ENCODE results near the gene GCNT1.
"Not testable (repeated sequence)": the region's sequence is repeated elsewhere in the genome, so short reads cannot be mapped to it uniquely, and the experiment has no call there.

Gene GCNT1

DNA sequence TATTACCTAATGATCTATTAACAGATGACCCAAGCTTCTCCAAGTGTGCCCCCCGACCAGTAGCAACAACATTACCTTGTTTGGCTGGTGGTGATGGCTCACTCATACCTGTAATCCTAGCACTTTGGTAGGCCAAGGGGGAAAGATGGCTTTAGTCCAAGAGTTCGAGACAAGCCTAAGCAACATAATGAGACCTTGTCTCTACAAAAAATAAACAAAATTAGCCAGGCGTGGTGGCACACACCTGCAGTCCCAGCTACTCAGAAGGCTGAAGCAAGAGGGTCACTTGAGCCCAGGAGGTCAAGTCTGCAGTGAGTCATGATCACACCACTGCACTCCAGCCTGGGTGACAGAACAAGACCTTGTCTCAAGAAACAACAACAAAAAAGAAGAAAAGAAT, 62.9 kb downstream of the GCNT1 start:
- Histone ChIP-seq H2BK12ac (ENCODE audit: low read length in 2 of 2) (no peak overlapping the region), H3K27ac (ENCODE audit: low read length, poor library complexity, severe bottlenecking) (no peak overlapping the region), H3K4ac (ENCODE audit: low read depth in 1 of 2, low read length in 2 of 2) (no peak overlapping the region), H3K27me3 (ENCODE audit: control insufficient read depth in 1 of 2, insufficient read depth in 1 of 2, low read length in 2 of 2) (peaks cover 0 to 59% of the 10 kb centered on the region in 2 experiments), H4K91ac (ENCODE audit: low read length) (no peak overlapping the region), H3K4me3 (ENCODE audit: insufficient read depth in 1 of 2, low read depth in 1 of 2, low read length in 2 of 2) (no peak overlapping the region), H3K4me1 (ENCODE audit: control insufficient read depth, insufficient read depth, low read depth, low read length) (peaks cover 8% of the 10 kb centered on the region), H3K9ac (ENCODE audit: low read length) (no peak overlapping the region), H3K9me3 (ENCODE audit: control insufficient read depth, low read length) (peaks cover 1% of the 10 kb centered on the region), H3K14ac (ENCODE audit: low read length in 2 of 2) (no peak overlapping the region), H2AK5ac (ENCODE audit: low read length, severe bottlenecking) (no peak overlapping the region), H4K8ac (ENCODE audit: low read length) (no peak overlapping the region), H2BK15ac (ENCODE audit: low read depth, poor library complexity, severe bottlenecking) (no peak overlapping the region), H3K79me1 (replicated peaks; ENCODE audit: low read length, poor library complexity, severe bottlenecking) (no peaks in the 10 kb centered on the region), H3K18ac (ENCODE audit: low read depth in 1 of 2, low read length in 2 of 2) (no peak overlapping the region), H2BK5ac (ENCODE audit: low read depth, low read length, poor library complexity, severe bottlenecking) (no peak overlapping the region), H3K36me3 (ENCODE audit: control insufficient read depth in 1 of 2, insufficient read depth in 2 of 2, low read depth in 1 of 2, low read length in 2 of 2) (no peaks in the 10 kb centered on the region), H3K4me2 (ENCODE audit: low read length, poor library complexity, severe bottlenecking) (no peak overlapping the region), H2BK120ac (ENCODE audit: low read depth, low read length) (no peak overlapping the region), H3K23ac (ENCODE audit: low read length in 2 of 2) (no peak overlapping the region), H2AFZ (ENCODE audit: low read depth, low read length) (no peak overlapping the region)
- WGBS = 83% methylated on average over 3 of the region's 3 CpGs
- DNase-seq = no peak

DNA sequence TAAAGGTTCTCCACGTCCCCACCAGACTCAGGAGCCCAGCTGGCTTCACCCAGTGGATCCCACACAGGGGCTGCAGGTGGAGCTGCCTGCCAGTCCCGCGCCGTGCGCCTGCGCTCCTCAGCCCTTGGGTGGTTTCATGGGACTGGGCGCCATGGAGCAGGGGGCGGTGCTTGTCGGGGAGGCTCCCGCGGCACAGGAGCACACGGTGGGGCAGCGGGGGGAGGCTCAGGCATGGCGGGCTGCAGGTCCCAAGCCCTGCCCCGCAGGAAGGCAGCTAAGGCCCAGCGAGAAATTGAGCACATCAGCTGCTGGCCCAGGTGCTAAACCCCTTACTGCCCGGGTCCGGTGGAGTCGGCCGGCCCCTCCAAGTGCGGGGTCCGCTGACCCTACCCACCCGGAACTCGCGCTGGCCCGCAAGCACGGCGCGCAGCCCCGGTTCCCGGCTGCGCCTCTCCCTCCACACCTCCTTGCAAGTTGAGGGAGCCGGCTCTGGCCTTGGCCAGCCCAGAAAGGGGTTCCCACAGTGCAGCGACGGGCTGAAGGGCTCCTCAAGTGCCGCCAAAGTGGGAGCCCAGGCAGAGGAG, 64.7 kb downstream of the GCNT1 start:
- not testable (repeated sequence) for H3K9me3 ChIP-seq (ENCODE audit: control insufficient read depth, low read length); H3K14ac ChIP-seq (ENCODE audit: low read length in 2 of 2); H3K4ac ChIP-seq (ENCODE audit: low read depth in 1 of 2, low read length in 2 of 2); H2BK15ac ChIP-seq (ENCODE audit: low read depth, poor library complexity, severe bottlenecking); H3K27ac ChIP-seq (ENCODE audit: low read length, poor library complexity, severe bottlenecking); H3K79me1 ChIP-seq (replicated peaks; ENCODE audit: low read length, poor library complexity, severe bottlenecking); DNase-seq; H2BK120ac ChIP-seq (ENCODE audit: low read depth, low read length); H3K23ac ChIP-seq (ENCODE audit: low read length in 2 of 2); H2AK5ac ChIP-seq (ENCODE audit: low read length, severe bottlenecking); H4K91ac ChIP-seq (ENCODE audit: low read length); H3K36me3 ChIP-seq (ENCODE audit: control insufficient read depth in 1 of 2, insufficient read depth in 2 of 2, low read depth in 1 of 2, low read length in 2 of 2); H4K8ac ChIP-seq (ENCODE audit: low read length); H3K9ac ChIP-seq (ENCODE audit: low read length); H3K4me1 ChIP-seq (ENCODE audit: control insufficient read depth, insufficient read depth, low read depth, low read length); H2BK12ac ChIP-seq (ENCODE audit: low read length in 2 of 2); H2AFZ ChIP-seq (ENCODE audit: low read depth, low read length); H3K4me2 ChIP-seq (ENCODE audit: low read length, poor library complexity, severe bottlenecking); H2BK5ac ChIP-seq (ENCODE audit: low read depth, low read length, poor library complexity, severe bottlenecking); H3K18ac ChIP-seq (ENCODE audit: low read depth in 1 of 2, low read length in 2 of 2); H3K4me3 ChIP-seq (ENCODE audit: insufficient read depth in 1 of 2, low read depth in 1 of 2, low read length in 2 of 2)
- 92% methylated on average over 33 of the region's 36 CpGs for WGBS
- H3K27me3 ChIP-seq (ENCODE audit: control insufficient read depth in 1 of 2, insufficient read depth in 1 of 2, low read length in 2 of 2) = peaks cover 0 to 55% of the 10 kb centered on the region in 2 experiments

DNA sequence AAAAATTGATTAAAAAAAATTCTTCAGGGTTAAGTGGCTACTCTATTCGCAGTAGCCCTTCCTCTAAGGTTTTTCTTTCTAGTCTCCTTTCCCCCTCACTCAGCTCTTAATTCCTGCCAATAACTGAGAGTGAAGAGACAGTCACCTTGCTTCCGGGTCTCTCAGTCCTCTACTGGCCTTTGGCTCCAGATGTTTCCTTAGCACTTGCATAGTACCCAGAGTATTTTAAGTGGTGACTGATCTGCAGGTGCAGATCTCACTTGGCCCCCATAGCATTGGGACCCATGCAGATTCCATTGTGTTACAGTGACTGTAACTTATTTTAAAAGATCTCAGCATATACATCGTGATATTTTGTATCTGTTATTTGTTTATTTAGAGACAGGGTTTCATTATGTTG, 66.2 kb downstream of the GCNT1 start:
- Histone ChIP-seq H2BK120ac (ENCODE audit: low read depth, low read length) (no peak overlapping the region), H3K14ac (ENCODE audit: low read length in 2 of 2) (no peak overlapping the region), H3K9me3 (ENCODE audit: control insufficient read depth, low read length) (peaks cover 6% of the 10 kb centered on the region), H2BK5ac (ENCODE audit: low read depth, low read length, poor library complexity, severe bottlenecking) (no peak overlapping the region), H3K36me3 (ENCODE audit: control insufficient read depth in 1 of 2, insufficient read depth in 2 of 2, low read depth in 1 of 2, low read length in 2 of 2) (no peaks in the 10 kb centered on the region), H3K4me1 (ENCODE audit: control insufficient read depth, insufficient read depth, low read depth, low read length) (peaks cover 3% of the 10 kb centered on the region), H3K27ac (ENCODE audit: low read length, poor library complexity, severe bottlenecking) (no peak overlapping the region), H2BK12ac (ENCODE audit: low read length in 2 of 2) (no peak overlapping the region), H3K23ac (ENCODE audit: low read length in 2 of 2) (no peak overlapping the region), H3K27me3 (ENCODE audit: control insufficient read depth in 1 of 2, insufficient read depth in 1 of 2, low read length in 2 of 2) (peaks cover 0 to 48% of the 10 kb centered on the region in 2 experiments), H4K91ac (ENCODE audit: low read length) (no peak overlapping the region), H3K4me3 (ENCODE audit: insufficient read depth in 1 of 2, low read depth in 1 of 2, low read length in 2 of 2) (no peak overlapping the region), H4K8ac (ENCODE audit: low read length) (no peak overlapping the region), H3K4ac (ENCODE audit: low read depth in 1 of 2, low read length in 2 of 2) (no peak overlapping the region), H3K18ac (ENCODE audit: low read depth in 1 of 2, low read length in 2 of 2) (no peak overlapping the region), H3K9ac (ENCODE audit: low read length) (no peak overlapping the region), H2AFZ (ENCODE audit: low read depth, low read length) (no peak overlapping the region), H2BK15ac (ENCODE audit: low read depth, poor library complexity, severe bottlenecking) (no peak overlapping the region), H3K4me2 (ENCODE audit: low read length, poor library complexity, severe bottlenecking) (no peak overlapping the region), H2AK5ac (ENCODE audit: low read length, severe bottlenecking) (no peak overlapping the region), H3K79me1 (replicated peaks; ENCODE audit: low read length, poor library complexity, severe bottlenecking) (no peaks in the 10 kb centered on the region)
- 76% methylated on average over 3 of the region's 3 CpGs for WGBS
- DNase-seq = no peak

DNA sequence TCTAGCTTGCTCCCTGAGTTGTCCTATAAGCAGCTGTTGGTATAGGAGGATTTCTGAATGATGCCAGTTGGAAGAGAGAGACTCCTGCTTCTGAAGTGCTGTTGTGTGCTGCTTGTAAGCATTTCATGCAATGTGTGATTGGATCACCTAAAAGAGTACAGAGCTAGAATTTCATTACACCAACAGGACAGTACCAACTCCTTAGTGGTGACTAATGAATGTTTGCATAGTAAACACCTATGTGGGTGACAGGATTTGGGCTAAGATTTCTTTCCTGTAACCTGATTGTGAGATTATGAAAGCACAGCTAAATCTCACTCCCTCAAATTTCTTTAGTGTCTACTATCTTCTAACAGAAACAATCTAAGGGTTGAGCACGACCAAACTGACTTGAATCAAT, 67.0 kb downstream of the GCNT1 start:
- Histone ChIP-seq H3K14ac (ENCODE audit: low read length in 2 of 2) (no peak overlapping the region), H3K4me3 (ENCODE audit: insufficient read depth in 1 of 2, low read depth in 1 of 2, low read length in 2 of 2) (no peak overlapping the region), H3K18ac (ENCODE audit: low read depth in 1 of 2, low read length in 2 of 2) (no peak overlapping the region), H3K9ac (ENCODE audit: low read length) (no peak overlapping the region), H3K4me2 (ENCODE audit: low read length, poor library complexity, severe bottlenecking) (no peak overlapping the region), H3K27me3 (ENCODE audit: control insufficient read depth in 1 of 2, insufficient read depth in 1 of 2, low read length in 2 of 2) (peaks cover 0 to 48% of the 10 kb centered on the region in 2 experiments), H3K23ac (ENCODE audit: low read length in 2 of 2) (no peak overlapping the region), H2AK5ac (ENCODE audit: low read length, severe bottlenecking) (no peak overlapping the region), H3K9me3 (ENCODE audit: control insufficient read depth, low read length) (peaks cover 6% of the 10 kb centered on the region), H2BK5ac (ENCODE audit: low read depth, low read length, poor library complexity, severe bottlenecking) (no peak overlapping the region), H3K4me1 (ENCODE audit: control insufficient read depth, insufficient read depth, low read depth, low read length) (peaks cover 2% of the 10 kb centered on the region), H3K79me1 (replicated peaks; ENCODE audit: low read length, poor library complexity, severe bottlenecking) (no peaks in the 10 kb centered on the region), H3K4ac (ENCODE audit: low read depth in 1 of 2, low read length in 2 of 2) (no peak overlapping the region), H2AFZ (ENCODE audit: low read depth, low read length) (no peak overlapping the region), H2BK15ac (ENCODE audit: low read depth, poor library complexity, severe bottlenecking) (no peak overlapping the region), H3K27ac (ENCODE audit: low read length, poor library complexity, severe bottlenecking) (no peak overlapping the region), H4K91ac (ENCODE audit: low read length) (no peak overlapping the region), H3K36me3 (ENCODE audit: control insufficient read depth in 1 of 2, insufficient read depth in 2 of 2, low read depth in 1 of 2, low read length in 2 of 2) (no peaks in the 10 kb centered on the region), H2BK120ac (ENCODE audit: low read depth, low read length) (no peak overlapping the region), H2BK12ac (ENCODE audit: low read length in 2 of 2) (no peak overlapping the region), H4K8ac (ENCODE audit: low read length) (no peak overlapping the region)
- no peak for DNase-seq
- 70% methylated on average over 1 of the region's 1 CpG for WGBS

All from mesenchymal stem cell (in vitro differentiated cells and primary cell).